IPS DF 6.9 (cell line): ENCODE data around the gene EID3.

Source experiments
- DNase-seq: peaks from one replicate; pipeline ENCODE4 v3.0.0-alpha.2; 2013; ENCODE audit warnings: low read depth, low spot score
- H3K27ac ChIP-seq: one replicate; pipeline ENCODE4 v1.5.1; 2013; ENCODE audit warnings: low read length, control low read depth
- H3K27me3 ChIP-seq: 2 replicates; pipeline ENCODE4 v1.6.1; 2013; ENCODE audit warnings: mild to moderate bottlenecking, low read length; ENCODE audit not compliant: control insufficient read depth, insufficient read depth
- H3K36me3 ChIP-seq: 2 replicates; pipeline ENCODE4 v1.6.1; 2013; ENCODE audit warnings: low read length; ENCODE audit not compliant: control insufficient read depth, insufficient read depth
- H3K4me1 ChIP-seq: 2 replicates; pipeline ENCODE4 v1.6.1; 2013; ENCODE audit warnings: low read length; ENCODE audit not compliant: control insufficient read depth, insufficient read depth
- H3K4me3 ChIP-seq: 2 replicates; pipeline ENCODE4 v1.5.1; 2013; ENCODE audit warnings: mild to moderate bottlenecking, low read length
- H3K9me3 ChIP-seq: 2 replicates; pipeline ENCODE4 v1.6.1; 2013; ENCODE audit warnings: low read length, inconsistent platforms; ENCODE audit not compliant: control insufficient read depth, insufficient read depth
- WGBS: extraction: QIAGEN DNeasy Blood & Tissue Kit; methylation state at CpG from one replicate; pipeline ENCODE4 v1.1.7; 2013; ENCODE audit warnings: mixed read lengths, missing lambda C conversion rate; ENCODE audit not compliant: insufficient read length, insufficient coverage; 5-methylcytosine and 5-hydroxymethylcytosine counted together

The EID3 gene

DNA sequence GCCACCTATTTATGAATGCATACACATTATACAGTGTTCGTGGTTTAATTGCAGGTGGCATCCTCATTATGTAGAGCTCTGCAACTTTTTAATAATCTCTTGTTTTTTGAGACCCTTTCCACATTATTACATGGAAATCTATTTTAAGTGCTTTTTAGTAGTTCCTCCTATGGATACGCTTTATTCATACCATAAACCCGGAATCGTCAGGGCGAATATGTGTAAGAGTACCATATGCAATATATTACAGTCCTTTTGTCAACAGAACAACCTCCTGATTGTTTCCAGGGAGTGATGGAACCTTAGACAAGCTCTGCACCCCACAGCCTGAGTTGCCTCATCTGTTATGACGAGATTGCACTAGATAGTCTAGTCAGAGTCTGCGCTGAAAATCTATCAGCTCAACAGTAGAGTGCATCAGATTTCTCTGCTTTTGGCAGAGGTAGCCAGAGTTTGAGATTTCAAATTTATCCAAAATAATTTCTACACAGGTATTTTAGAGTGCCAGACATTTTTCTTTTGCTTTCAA, 33.6 kb downstream of the EID3 start:
- no peaks in the 10 kb centered on the region for H3K9me3 ChIP-seq
- H3K4me1 ChIP-seq: no peaks in the 10 kb centered on the region
- H3K27ac ChIP-seq: no peak overlapping the region
- H3K36me3 ChIP-seq: peaks cover 15% of the 10 kb centered on the region; the same call in 1 of the 2 replicates
- WGBS: no CpG with 5 or more reads among the region's 7 CpGs
- no peak for DNase-seq
- H3K4me3 ChIP-seq: no peak overlapping the region
- H3K27me3 ChIP-seq: no peaks in the 10 kb centered on the region

DNA sequence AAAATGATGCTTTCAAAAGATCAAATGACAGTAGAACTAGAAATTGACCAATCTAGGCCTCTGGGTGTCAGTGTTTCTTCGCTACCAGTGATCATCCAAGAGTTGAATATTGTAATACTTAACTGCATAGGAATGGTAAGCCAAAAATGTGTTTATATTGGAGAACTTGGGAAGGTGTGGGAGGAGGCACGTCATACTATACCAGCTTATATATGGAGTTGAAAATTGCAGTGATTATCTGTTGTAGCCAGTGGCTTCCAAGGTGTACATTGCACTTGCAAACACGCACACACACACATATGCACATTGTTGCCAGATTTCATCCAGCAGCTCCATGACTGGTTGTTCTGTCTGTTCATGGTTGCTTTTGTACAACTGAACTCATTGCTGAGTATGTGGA, 36.1 kb downstream of the EID3 start:
- no peaks in the 10 kb centered on the region for H3K27me3 ChIP-seq
- no peaks in the 10 kb centered on the region for H3K9me3 ChIP-seq
- H3K4me3 ChIP-seq: no peak overlapping the region
- peaks cover 15% of the 10 kb centered on the region; the same call in 1 of the 2 replicates for H3K36me3 ChIP-seq
- DNase-seq: no peak
- no peaks in the 10 kb centered on the region for H3K4me1 ChIP-seq
- WGBS: no CpG with 5 or more reads among the region's 3 CpGs
- no peak overlapping the region for H3K27ac ChIP-seq

DNA sequence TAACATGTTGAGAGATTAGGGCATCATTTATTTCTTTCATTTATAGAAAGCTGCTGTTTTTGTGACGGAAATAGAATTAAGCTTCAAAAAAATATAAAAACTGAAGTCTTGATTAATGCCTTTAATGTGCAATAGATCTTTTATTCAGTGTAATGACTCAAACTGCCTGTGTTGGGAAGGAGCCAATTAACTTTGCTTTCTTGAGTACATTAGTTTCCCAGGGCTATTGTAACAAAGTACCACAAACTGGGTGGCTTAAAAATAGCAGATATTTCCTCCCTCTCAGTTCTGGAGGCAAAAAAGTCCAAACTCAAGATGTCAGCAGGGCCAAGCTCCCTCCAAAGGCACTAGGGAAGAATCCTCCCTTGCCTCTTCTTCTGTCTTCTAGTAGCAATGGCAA, 36.6 kb downstream of the EID3 start:
- no CpG with 5 or more reads among the region's 1 CpG for WGBS
- no peak overlapping the region for H3K27ac ChIP-seq

DNA sequence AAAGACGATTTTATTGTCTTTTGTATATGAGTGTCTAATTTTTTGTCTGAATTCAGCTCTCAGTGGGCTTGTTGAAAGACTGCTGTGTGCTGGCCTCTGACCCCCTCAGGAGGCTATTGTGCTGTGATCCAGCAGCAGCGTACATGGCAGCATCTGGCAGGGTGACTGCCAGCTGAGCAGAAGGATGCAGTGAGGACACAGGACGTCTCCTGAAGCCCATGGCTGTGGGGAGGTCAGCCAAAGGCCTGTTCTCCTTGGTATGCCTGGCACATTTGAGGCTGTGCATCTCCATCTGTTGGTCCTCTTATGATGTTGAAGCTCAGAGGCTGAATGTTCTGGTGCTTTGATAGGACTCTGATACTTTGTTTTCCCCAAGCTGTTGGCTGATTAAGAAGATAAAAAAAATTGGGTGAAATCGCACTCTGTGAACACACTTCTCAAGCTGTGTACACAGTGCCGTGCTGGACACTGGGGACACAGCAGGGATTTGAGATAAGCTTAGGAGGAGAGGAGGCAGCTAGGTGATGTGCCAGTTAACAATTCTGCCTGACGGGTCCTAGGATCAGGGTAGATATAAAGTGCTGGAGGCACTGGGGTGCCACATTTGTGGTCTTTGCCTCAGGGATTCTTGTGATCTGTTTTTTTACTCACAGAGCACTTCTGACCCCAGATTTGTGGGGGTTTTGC, 37.5 kb downstream of the EID3 start:
- no peak overlapping the region for H3K27ac ChIP-seq
- no peak for DNase-seq
- WGBS: no CpG with 5 or more reads among the region's 6 CpGs
- H3K4me3 ChIP-seq: no peak overlapping the region
- no peaks in the 10 kb centered on the region for H3K9me3 ChIP-seq
- H3K36me3 ChIP-seq: peaks cover 14% of the 10 kb centered on the region; the same call in 1 of the 2 replicates
- no peaks in the 10 kb centered on the region for H3K4me1 ChIP-seq
- no peaks in the 10 kb centered on the region for H3K27me3 ChIP-seq

More for the DNA sequence above, 36.6 kb downstream of the EID3 start:
- Histone ChIP-seq H3K4me1 (no peaks in the 10 kb centered on the region), H3K9me3 (no peaks in the 10 kb centered on the region), H3K4me3 (no peak overlapping the region), H3K27me3 (no peaks in the 10 kb centered on the region), H3K36me3 (peaks cover 14% of the 10 kb centered on the region; the same call in 1 of the 2 replicates)
- no peak for DNase-seq

GRCh38 chr12:104342147-104342546, 38.6 kb downstream of the EID3 start:
- Histone ChIP-seq H3K27ac (no peak overlapping the region), H3K36me3 (peaks cover 14% of the 10 kb centered on the region; the same call in 1 of the 2 replicates), H3K4me1 (no peaks in the 10 kb centered on the region), H3K4me3 (no peak overlapping the region), H3K9me3 (no peaks in the 10 kb centered on the region), H3K27me3 (no peaks in the 10 kb centered on the region)
- no CpG with 5 or more reads among the region's 2 CpGs for WGBS
- DNase-seq: no peak

GRCh38 chr12:104342635-104343249, 39.2 kb downstream of the EID3 start:
- no peaks in the 10 kb centered on the region for H3K9me3 ChIP-seq
- H3K4me1 ChIP-seq: no peaks in the 10 kb centered on the region
- no peak for DNase-seq
- H3K4me3 ChIP-seq: no peak overlapping the region
- peaks cover 14% of the 10 kb centered on the region; the same call in 1 of the 2 replicates for H3K36me3 ChIP-seq
- WGBS: no CpG with 5 or more reads among the region's 12 CpGs
- H3K27me3 ChIP-seq: no peaks in the 10 kb centered on the region
- no peak overlapping the region for H3K27ac ChIP-seq

- WGBS: no CpG with 5 or more reads among the region's 2 CpGs
- H3K9me3 ChIP-seq: no peaks in the 10 kb centered on the region
- no peak overlapping the region for H3K27ac ChIP-seq
- no peak for DNase-seq
- no peaks in the 10 kb centered on the region for H3K4me1 ChIP-seq
- peaks cover 13% of the 10 kb centered on the region; the same call in 1 of the 2 replicates for H3K36me3 ChIP-seq
- H3K4me3 ChIP-seq: no peak overlapping the region
- no peaks in the 10 kb centered on the region for H3K27me3 ChIP-seq
These were observed 41.1 kb downstream of the EID3 start for GRCh38 chr12:104344682-104345081.

- no peak for DNase-seq
- Histone ChIP-seq H3K27ac (no peak overlapping the region), H3K36me3 (peaks cover 12% of the 10 kb centered on the region; the same call in 1 of the 2 replicates), H3K9me3 (no peaks in the 10 kb centered on the region), H3K4me1 (no peaks in the 10 kb centered on the region), H3K4me3 (no peak overlapping the region), H3K27me3 (no peaks in the 10 kb centered on the region)
- no CpG with 5 or more reads among the region's 7 CpGs for WGBS
These were observed 41.9 kb downstream of the EID3 start for GRCh38 chr12:104345234-104346066.

GRCh38 chr12:104347374-104348075, 44.0 kb downstream of the EID3 start:
- H3K36me3 ChIP-seq: peaks cover 8% of the 10 kb centered on the region; the same call in 1 of the 2 replicates
- WGBS: no CpG with 5 or more reads among the region's 5 CpGs
- no peaks in the 10 kb centered on the region for H3K9me3 ChIP-seq
- no peak overlapping the region for H3K4me3 ChIP-seq
- no peaks in the 10 kb centered on the region for H3K4me1 ChIP-seq
- no peak for DNase-seq
- H3K27ac ChIP-seq: no peak overlapping the region
- H3K27me3 ChIP-seq: no peaks in the 10 kb centered on the region
